HepG2 (cell line): ENCODE measurements around the gene HLA-DMB. TPM values are rescaled to one million over a fixed set of nuclear protein-coding genes. Genes with fewer than 3 reads are reported as not detected.

ENCODE experiments used
- AGO2 ChIP-seq: fragments of 200-400 bp; formaldehyde crosslinking; optimal IDR thresholded peaks from 2 replicates; pipeline ENCODE3; 2017; ENCODE audit warnings: mild to moderate bottlenecking, low read depth, low read length, moderate library complexity
- ARHGAP35 ChIP-seq: sonication (generic); formaldehyde crosslinking; IDR thresholded peaks from 2 replicates; pipeline ENCODE4 v1.9.0; 2022; ENCODE audit warnings: mild to moderate bottlenecking, inconsistent platforms, moderate library complexity, missing genetic modification reagents, borderline replicate concordance
- ARNTL ChIP-seq: sonication (generic); formaldehyde crosslinking; IDR thresholded peaks from 2 replicates; pipeline ENCODE4 v1.4.0; 2020; ENCODE audit warnings: mild to moderate bottlenecking, missing genetic modification reagents
- CBX5 ChIP-seq: sonication (generic); formaldehyde crosslinking; IDR thresholded peaks from 2 replicates; pipeline ENCODE4 v1.4.0; 2020; ENCODE audit warnings: missing genetic modification reagents, borderline replicate concordance
- HMG20B ChIP-seq: conservative IDR thresholded peaks from 2 replicates; pipeline ENCODE4 v1.6.1; 2016; ENCODE audit warnings: missing genetic modification reagents, missing compliant biosample characterization
- MTA1 ChIP-seq: sonication (generic); formaldehyde crosslinking; IDR thresholded peaks from 2 replicates; pipeline ENCODE4 v1.4.0; 2020; ENCODE audit warnings: missing genetic modification reagents, mild to moderate bottlenecking, borderline replicate concordance
- ZNF124 ChIP-seq: sonication (generic); formaldehyde crosslinking; IDR thresholded peaks from 2 replicates; pipeline ENCODE4 v1.4.0; 2020; ENCODE audit warnings: missing genetic modification reagents
- ZNF780A ChIP-seq: sonication (generic); formaldehyde crosslinking; IDR thresholded peaks from 2 replicates; pipeline ENCODE4 v1.8.0; 2022; ENCODE audit warnings: mild to moderate bottlenecking, missing genetic modification reagents, moderate library complexity
- ZSCAN29 ChIP-seq: sonication (generic); formaldehyde crosslinking; conservative IDR thresholded peaks from 2 replicates; pipeline ENCODE4 v1.4.0; 2020; ENCODE audit warnings: mild to moderate bottlenecking, missing genetic modification reagents
- polyA plus RNA-seq, 8 experiments: library from polyadenylated mRNA; depleted of rRNA in 3 of 8; stranded (reverse) in 7 of 8; unstranded in 1 of 8; fragments of >200 nt; fragmentation: Illumina TruSeq in 4 of 8; extraction: Trizol in 4 of 8; gene quantifications; 2 replicates each; pipeline versions ENCODE4 v1.2.1 to v1.2.3, GENCODE V29; 2011 to 2016; ENCODE audit warnings: low read depth in 4 of 8, missing spikeins in 1 of 8, mixed read lengths in 1 of 8; ENCODE audit not compliant: insufficient read depth in 1 of 8
- total RNA-seq, 5 experiments: library from RNA; depleted of rRNA; stranded (reverse); fragments of >200 nt; fragmentation: Illumina TruSeq; extraction: Trizol; gene quantifications; 2 replicates each; pipeline ENCODE4 v1.2.3, GENCODE V29; 2016; ENCODE audit warnings: low read depth in 1 of 5
- TF ChIP-seq, protein P1 (sequence below): sonication (generic); formaldehyde crosslinking; IDR thresholded peaks from 2 replicates; pipeline ENCODE4 v1.5.0; 2020; ENCODE audit warnings: mild to moderate bottlenecking, missing genetic modification reagents, borderline replicate concordance
- TF ChIP-seq, protein P2 (sequence below): sonication (generic); formaldehyde crosslinking; IDR thresholded peaks from 2 replicates; pipeline ENCODE4 v1.5.1; 2020; ENCODE audit warnings: mild to moderate bottlenecking, missing genetic modification reagents, borderline replicate concordance
- TF ChIP-seq, protein P3 (sequence below): sonication (generic); formaldehyde crosslinking; IDR thresholded peaks from 2 replicates; pipeline ENCODE4 v1.4.0; 2020; ENCODE audit warnings: missing genetic modification reagents
- TF ChIP-seq, protein P4 (sequence below): sonication (generic); formaldehyde crosslinking; IDR thresholded peaks from 2 replicates; pipeline ENCODE4 v1.4.0; 2020; ENCODE audit warnings: missing genetic modification reagents, borderline replicate concordance

The HLA-DMB gene
- total and polyA plus RNA-seq, 2 of the 13 experiments (the other 11 are each of a cell fraction or from before 2014, with no cell fraction given): not detected

DNA sequence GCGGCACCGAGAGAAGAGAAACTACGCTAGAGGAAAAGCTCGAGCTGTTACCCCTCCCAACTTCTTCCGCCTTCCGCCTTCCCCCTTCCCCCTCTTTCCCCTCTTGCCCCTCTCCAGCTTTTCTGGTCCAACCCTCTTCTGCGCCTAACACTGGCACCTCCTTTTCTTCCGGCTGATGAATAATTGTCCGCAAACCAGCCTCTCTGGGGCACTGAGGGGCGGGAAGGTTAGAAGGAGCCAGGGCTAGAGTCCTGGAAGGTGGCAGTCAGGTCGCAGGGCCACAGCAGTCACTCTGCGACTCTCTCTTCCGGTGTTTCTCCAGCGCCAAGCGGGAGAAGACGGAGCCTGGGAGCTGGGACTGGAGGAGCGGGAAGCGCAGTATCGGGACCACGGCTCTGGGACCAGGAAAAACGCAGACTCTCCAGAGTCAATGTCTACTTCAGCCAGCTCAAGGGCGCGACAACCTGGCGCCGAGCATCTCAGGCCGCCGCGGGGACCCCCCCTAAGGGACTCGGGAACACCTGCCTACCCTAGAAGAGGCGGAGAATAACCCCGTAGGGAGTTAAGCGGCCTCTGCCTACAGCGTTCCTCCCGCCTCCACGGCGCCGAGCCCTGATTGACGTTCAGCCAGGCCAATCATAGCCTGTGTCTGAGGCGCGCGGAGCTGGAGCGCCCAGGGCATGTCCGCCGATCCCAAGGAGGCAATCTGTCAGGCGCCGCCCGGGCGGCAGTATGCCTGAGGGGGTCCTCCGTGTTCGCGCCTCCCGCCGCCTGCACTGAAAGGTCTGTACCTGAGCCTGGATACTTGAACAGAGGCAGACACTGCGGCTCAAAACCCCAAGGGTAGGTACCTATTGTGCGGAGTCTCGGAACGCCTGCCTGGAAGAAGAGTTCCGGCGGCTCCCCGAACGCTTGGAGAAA is 46.5 kb downstream of the HLA-DMB start (continued):
- TF ChIP-seq, protein P1, sequence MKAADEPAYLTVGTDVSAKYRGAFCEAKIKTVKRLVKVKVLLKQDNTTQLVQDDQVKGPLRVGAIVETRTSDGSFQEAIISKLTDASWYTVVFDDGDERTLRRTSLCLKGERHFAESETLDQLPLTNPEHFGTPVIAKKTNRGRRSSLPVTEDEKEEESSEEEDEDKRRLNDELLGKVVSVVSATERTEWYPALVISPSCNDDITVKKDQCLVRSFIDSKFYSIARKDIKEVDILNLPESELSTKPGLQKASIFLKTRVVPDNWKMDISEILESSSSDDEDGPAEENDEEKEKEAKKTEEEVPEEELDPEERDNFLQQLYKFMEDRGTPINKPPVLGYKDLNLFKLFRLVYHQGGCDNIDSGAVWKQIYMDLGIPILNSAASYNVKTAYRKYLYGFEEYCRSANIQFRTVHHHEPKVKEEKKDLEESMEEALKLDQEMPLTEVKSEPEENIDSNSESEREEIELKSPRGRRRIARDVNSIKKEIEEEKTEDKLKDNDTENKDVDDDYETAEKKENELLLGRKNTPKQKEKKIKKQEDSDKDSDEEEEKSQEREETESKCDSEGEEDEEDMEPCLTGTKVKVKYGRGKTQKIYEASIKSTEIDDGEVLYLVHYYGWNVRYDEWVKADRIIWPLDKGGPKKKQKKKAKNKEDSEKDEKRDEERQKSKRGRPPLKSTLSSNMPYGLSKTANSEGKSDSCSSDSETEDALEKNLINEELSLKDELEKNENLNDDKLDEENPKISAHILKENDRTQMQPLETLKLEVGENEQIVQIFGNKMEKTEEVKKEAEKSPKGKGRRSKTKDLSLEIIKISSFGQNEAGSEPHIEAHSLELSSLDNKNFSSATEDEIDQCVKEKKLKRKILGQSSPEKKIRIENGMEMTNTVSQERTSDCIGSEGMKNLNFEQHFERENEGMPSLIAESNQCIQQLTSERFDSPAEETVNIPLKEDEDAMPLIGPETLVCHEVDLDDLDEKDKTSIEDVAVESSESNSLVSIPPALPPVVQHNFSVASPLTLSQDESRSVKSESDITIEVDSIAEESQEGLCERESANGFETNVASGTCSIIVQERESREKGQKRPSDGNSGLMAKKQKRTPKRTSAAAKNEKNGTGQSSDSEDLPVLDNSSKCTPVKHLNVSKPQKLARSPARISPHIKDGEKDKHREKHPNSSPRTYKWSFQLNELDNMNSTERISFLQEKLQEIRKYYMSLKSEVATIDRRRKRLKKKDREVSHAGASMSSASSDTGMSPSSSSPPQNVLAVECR (CRISPR knock-in tag): peak; percentile 80; the same call in 1 of the 2 replicates
- TF ChIP-seq HMG20B (CRISPR knock-in tag): no peak
- no peak for TF ChIP-seq ARNTL
- TF ChIP-seq, protein P2, sequence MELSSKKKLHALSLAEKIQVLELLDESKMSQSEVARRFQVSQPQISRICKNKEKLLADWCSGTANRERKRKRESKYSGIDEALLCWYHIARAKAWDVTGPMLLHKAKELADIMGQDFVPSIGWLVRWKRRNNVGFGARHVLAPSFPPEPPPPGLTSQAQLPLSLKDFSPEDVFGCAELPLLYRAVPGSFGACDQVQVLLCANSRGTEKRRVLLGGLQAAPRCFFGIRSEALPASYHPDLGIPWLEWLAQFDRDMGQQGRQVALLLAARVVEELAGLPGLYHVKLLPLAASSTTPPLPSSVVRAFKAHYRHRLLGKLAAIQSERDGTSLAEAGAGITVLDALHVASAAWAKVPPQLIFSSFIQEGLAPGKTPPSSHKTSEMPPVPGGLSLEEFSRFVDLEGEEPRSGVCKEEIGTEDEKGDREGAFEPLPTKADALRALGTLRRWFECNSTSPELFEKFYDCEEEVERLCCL: no peak; the same call in 1 of the 2 replicates
- TF ChIP-seq ZNF780A (CRISPR knock-in tag): no peak
- no peak for TF ChIP-seq MTA1 (CRISPR knock-in tag)
- peak; percentile 39 for TF ChIP-seq AGO2
- TF ChIP-seq ZNF124: peak; percentile 63; the same call in 1 of the 2 replicates
- peak; percentile 87; the same call in 1 of the 2 replicates for TF ChIP-seq ZSCAN29 (CRISPR knock-in tag)
- TF ChIP-seq, protein P3, sequence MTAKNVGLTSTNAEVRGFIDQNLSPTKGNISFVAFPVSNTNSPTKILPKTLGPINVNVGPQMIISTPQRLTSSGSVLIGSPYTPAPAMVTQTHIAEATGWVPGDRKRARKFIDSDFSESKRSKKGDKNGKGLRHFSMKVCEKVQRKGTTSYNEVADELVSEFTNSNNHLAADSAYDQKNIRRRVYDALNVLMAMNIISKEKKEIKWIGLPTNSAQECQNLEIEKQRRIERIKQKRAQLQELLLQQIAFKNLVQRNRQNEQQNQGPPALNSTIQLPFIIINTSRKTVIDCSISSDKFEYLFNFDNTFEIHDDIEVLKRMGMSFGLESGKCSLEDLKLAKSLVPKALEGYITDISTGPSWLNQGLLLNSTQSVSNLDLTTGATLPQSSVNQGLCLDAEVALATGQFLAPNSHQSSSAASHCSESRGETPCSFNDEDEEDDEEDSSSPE (CRISPR knock-in tag): peak; percentile 97
- peak; percentile 53; the same call in 1 of the 2 replicates for TF ChIP-seq ARHGAP35 (CRISPR knock-in tag)
- TF ChIP-seq, protein P4, sequence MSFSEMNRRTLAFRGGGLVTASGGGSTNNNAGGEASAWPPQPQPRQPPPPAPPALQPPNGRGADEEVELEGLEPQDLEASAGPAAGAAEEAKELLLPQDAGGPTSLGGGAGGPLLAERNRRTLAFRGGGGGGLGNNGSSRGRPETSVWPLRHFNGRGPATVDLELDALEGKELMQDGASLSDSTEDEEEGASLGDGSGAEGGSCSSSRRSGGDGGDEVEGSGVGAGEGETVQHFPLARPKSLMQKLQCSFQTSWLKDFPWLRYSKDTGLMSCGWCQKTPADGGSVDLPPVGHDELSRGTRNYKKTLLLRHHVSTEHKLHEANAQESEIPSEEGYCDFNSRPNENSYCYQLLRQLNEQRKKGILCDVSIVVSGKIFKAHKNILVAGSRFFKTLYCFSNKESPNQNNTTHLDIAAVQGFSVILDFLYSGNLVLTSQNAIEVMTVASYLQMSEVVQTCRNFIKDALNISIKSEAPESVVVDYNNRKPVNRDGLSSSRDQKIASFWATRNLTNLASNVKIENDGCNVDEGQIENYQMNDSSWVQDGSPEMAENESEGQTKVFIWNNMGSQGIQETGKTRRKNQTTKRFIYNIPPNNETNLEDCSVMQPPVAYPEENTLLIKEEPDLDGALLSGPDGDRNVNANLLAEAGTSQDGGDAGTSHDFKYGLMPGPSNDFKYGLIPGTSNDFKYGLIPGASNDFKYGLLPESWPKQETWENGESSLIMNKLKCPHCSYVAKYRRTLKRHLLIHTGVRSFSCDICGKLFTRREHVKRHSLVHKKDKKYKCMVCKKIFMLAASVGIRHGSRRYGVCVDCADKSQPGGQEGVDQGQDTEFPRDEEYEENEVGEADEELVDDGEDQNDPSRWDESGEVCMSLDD (CRISPR knock-in tag): no peak
- TF ChIP-seq CBX5 (CRISPR knock-in tag): no peak
